HepG2 (cell line): ENCODE measurements around the gene C1GALT1C1. TPM values are rescaled to one million over a fixed set of nuclear protein-coding genes. Genes with fewer than 3 reads are reported as not detected.

Experiments
- AHR ChIP-seq: IDR thresholded peaks from 2 replicates; pipeline ENCODE4 v1.6.1; 2018; ENCODE audit warnings: missing genetic modification reagents, missing compliant biosample characterization
- DNMT1 ChIP-seq: sonication (generic); formaldehyde crosslinking; IDR thresholded peaks from 2 replicates; pipeline ENCODE4 v1.5.1; 2020; ENCODE audit warnings: mild to moderate bottlenecking, missing genetic modification reagents
- GLI4 ChIP-seq: sonication (generic); formaldehyde crosslinking; IDR thresholded peaks from 2 replicates; pipeline ENCODE4 v1.5.1; 2020; ENCODE audit warnings: missing genetic modification reagents, mild to moderate bottlenecking, moderate library complexity, borderline replicate concordance
- HCFC1 ChIP-seq: fragments of 150-350 bp; IDR thresholded peaks from 2 replicates; pipeline ENCODE4 v1.6.1; 2014; ENCODE audit warnings: low read depth, low read length
- HES4 ChIP-seq: sonication (generic); formaldehyde crosslinking; IDR thresholded peaks from 2 replicates; pipeline ENCODE4 v1.9.0; 2021; ENCODE audit warnings: mild to moderate bottlenecking, missing genetic modification reagents, borderline replicate concordance
- NFRKB ChIP-seq: fragments of 450-650 bp; IDR thresholded peaks from 2 replicates; pipeline ENCODE4 v1.6.1; 2017
- NR2C2 ChIP-seq: sonication (generic); formaldehyde crosslinking; IDR thresholded peaks from 2 replicates; pipeline ENCODE4 v1.4.0; 2020; ENCODE audit warnings: missing genetic modification reagents, mild to moderate bottlenecking, moderate library complexity, borderline replicate concordance
- POGK ChIP-seq: sonication (generic); formaldehyde crosslinking; conservative IDR thresholded peaks from 2 replicates; pipeline ENCODE4 v1.8.0; 2022; ENCODE audit warnings: mild to moderate bottlenecking, moderate library complexity, missing genetic modification reagents
- POLR2A ChIP-seq, 2 experiments: IDR thresholded peaks; 2 replicates each; pipeline ENCODE4 v1.6.1; 2011; ENCODE audit warnings: low read depth in 2 of 2, low read length in 2 of 2, mild to moderate bottlenecking in 1 of 2, moderate library complexity in 1 of 2; ENCODE audit not compliant: insufficient read depth in 1 of 2
- RORA ChIP-seq: sonication (generic); formaldehyde crosslinking; IDR thresholded peaks from 2 replicates; pipeline ENCODE4 v1.5.0; 2020; ENCODE audit warnings: mild to moderate bottlenecking, missing genetic modification reagents, moderate library complexity
- SOX5 ChIP-seq: IDR thresholded peaks from 2 replicates; pipeline ENCODE4 v1.6.1; 2016; ENCODE audit warnings: borderline replicate concordance
- SPEN ChIP-seq: sonication (generic); formaldehyde crosslinking; IDR thresholded peaks from 2 replicates; pipeline ENCODE4 v1.5.1; 2020; ENCODE audit warnings: low read depth, mild to moderate bottlenecking, missing genetic modification reagents
- ZFP82 ChIP-seq: sonication (generic); formaldehyde crosslinking; IDR thresholded peaks from 2 replicates; pipeline ENCODE4 v1.5.1; 2020; ENCODE audit warnings: mild to moderate bottlenecking, missing genetic modification reagents, borderline replicate concordance
- ZNF24 ChIP-seq: fragments of 450-650 bp; IDR thresholded peaks from 2 replicates; pipeline ENCODE4 v1.6.1; 2017; ENCODE audit warnings: antibody characterized with exemption, mild to moderate bottlenecking
- ZNF343 ChIP-seq: sonication (generic); formaldehyde crosslinking; IDR thresholded peaks from 2 replicates; pipeline ENCODE4 v1.4.0; 2020; ENCODE audit warnings: mild to moderate bottlenecking, missing genetic modification reagents
- ZNF407 ChIP-seq: sonication (generic); formaldehyde crosslinking; IDR thresholded peaks from one replicate; pipeline ENCODE4 v1.5.1; 2020; ENCODE audit warnings: mild to moderate bottlenecking, missing genetic modification reagents; ENCODE audit errors: not compliant biosample characterization
- ZNF451 ChIP-seq: sonication (generic); formaldehyde crosslinking; IDR thresholded peaks from 2 replicates; pipeline ENCODE4 v1.5.0; 2020; ENCODE audit warnings: mild to moderate bottlenecking, missing genetic modification reagents
- ZNF75D ChIP-seq: sonication (generic); formaldehyde crosslinking; IDR thresholded peaks from 2 replicates; pipeline ENCODE4 v1.8.1; 2023; ENCODE audit warnings: missing genetic modification reagents, mild to moderate bottlenecking, borderline replicate concordance
- polyA plus RNA-seq, 8 experiments: library from polyadenylated mRNA; depleted of rRNA in 3 of 8; stranded (reverse) in 7 of 8; unstranded in 1 of 8; fragments of >200 nt; fragmentation: Illumina TruSeq in 4 of 8; extraction: Trizol in 4 of 8; gene quantifications; 2 replicates each; pipeline versions ENCODE4 v1.2.1 to v1.2.3, GENCODE V29; 2011 to 2016; ENCODE audit warnings: low read depth in 4 of 8, missing spikeins in 1 of 8, mixed read lengths in 1 of 8; ENCODE audit not compliant: insufficient read depth in 1 of 8
- total RNA-seq, 5 experiments: library from RNA; depleted of rRNA; stranded (reverse); fragments of >200 nt; fragmentation: Illumina TruSeq; extraction: Trizol; gene quantifications; 2 replicates each; pipeline ENCODE4 v1.2.3, GENCODE V29; 2016; ENCODE audit warnings: low read depth in 1 of 5
- TF ChIP-seq, protein P1 (sequence below): sonication (generic); formaldehyde crosslinking; IDR thresholded peaks from 2 replicates; pipeline ENCODE4 v1.4.0; 2020; ENCODE audit warnings: missing genetic modification reagents, borderline replicate concordance

Gene C1GALT1C1
- total and polyA plus RNA-seq, 2 of the 13 experiments (the other 11 are each of a cell fraction or from before 2014, with no cell fraction given): 26.3 to 31.9 TPM

- TF ChIP-seq ZNF407 (CRISPR knock-in tag) (no peak), HCFC1 (no peak), SPEN (CRISPR knock-in tag) (no peak), DNMT1 (CRISPR knock-in tag) (no peak), ZNF24 (no peak), SOX5 (CRISPR knock-in tag) (no peak), RORA (CRISPR knock-in tag) (no peak), POLR2A (IDR thresholded peaks at IDR 0.05; ENCODE audit: insufficient read depth in 1 of 2, low read depth in 2 of 2, low read length in 2 of 2) (peak; percentile 53 to 63; a peak in 3 of 4 replicates), NFRKB (no peak), ZNF343 (CRISPR knock-in tag) (0 out of 2 replicates have a peak, but pooled peaks have one; percentile 56), ZFP82 (no peak), AHR (CRISPR knock-in tag) (no peak), ZNF451 (CRISPR knock-in tag) (peak; percentile 69; the same call in 1 of the 2 replicates), POGK (CRISPR knock-in tag) (no peak), GLI4 (CRISPR knock-in tag) (no peak), ZNF75D (CRISPR knock-in tag) (no peak), HES4 (CRISPR knock-in tag) (no peak), NR2C2 (peak; percentile 82)
- TF ChIP-seq, protein P1, sequence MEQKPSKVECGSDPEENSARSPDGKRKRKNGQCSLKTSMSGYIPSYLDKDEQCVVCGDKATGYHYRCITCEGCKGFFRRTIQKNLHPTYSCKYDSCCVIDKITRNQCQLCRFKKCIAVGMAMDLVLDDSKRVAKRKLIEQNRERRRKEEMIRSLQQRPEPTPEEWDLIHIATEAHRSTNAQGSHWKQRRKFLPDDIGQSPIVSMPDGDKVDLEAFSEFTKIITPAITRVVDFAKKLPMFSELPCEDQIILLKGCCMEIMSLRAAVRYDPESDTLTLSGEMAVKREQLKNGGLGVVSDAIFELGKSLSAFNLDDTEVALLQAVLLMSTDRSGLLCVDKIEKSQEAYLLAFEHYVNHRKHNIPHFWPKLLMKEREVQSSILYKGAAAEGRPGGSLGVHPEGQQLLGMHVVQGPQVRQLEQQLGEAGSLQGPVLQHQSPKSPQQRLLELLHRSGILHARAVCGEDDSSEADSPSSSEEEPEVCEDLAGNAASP (CRISPR knock-in tag): no peak
Observed at GRCh38 chrX:120629667-120630537, at the start of gene C1GALT1C1 (continued).
